ENCODE measurements around the gene CASP4.
"Not testable (repeated sequence)": the region's sequence is repeated elsewhere in the genome, so short reads cannot be mapped to it uniquely, and the experiment has no call there.

GRCh38 chr11:104972924-104973323 lies 4.5 kb upstream of the CASP4 start:
- not testable (repeated sequence) for TF ChIP-seq CTCF (conservative IDR thresholded peaks at IDR 0.05; ENCODE audit: low read length); EZH2phosphoT487 (IDR thresholded peaks at IDR 0.05; ENCODE audit: borderline replicate concordance)

Measured in Loucy (cell line).